ENCODE measurements around the gene TTC12. TPM values are rescaled to one million over a fixed set of nuclear protein-coding genes. Genes with fewer than 3 reads are reported as not detected.

The TTC12 gene
- total and polyA plus RNA-seq, 10 of the 15 experiments (the other 5 are each of a cell fraction or from before 2014, with no cell fraction given): 3.7 to 14.0 (median 8.1) TPM

DNA sequence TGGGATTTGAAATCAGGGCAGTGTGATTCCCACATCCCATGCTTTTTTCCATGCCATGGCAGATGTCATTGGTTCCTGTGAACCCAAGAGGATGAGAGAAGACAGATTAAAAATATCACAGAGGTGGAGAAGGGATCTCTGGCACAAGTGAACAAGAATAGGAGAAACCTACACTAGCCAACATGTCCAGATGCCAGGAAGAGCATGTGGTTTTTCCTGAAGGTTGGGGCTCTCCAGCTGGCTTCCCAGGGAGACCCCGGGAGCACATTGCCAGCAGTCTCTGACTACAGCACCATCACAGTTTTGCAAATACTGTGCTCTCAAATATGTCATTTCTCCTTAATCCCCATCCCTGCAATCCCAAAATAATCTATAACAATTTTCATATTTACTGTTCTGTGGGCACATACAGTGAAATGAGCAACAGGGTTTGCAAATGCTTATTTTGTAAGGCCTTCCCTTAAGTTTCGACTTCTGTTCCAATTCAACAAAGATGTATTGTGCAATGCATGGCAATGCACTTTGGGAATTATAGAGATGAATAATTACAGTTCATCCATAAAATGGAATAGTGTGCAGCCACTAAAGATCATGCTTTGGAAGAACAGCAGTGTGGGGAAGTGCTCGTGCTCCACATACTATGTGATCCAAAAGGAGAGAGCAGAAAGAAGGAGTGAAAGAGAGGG, 78.0 kb downstream of the TTC12 start (continued):
- TF ChIP-seq TCF3 (IDR thresholded peaks at IDR 0.05; ENCODE audit: borderline replicate concordance, insufficient read depth, low read depth, low read length): no peak
- no peak for TF ChIP-seq FOS (IDR thresholded peaks at IDR 0.05; ENCODE audit: borderline replicate concordance, extremely low read depth, insufficient read length)
- TF ChIP-seq NRF1 (conservative IDR thresholded peaks at IDR 0.05; ENCODE audit: low read depth, low read length): no peak
- no peak for TF ChIP-seq SMARCA5 (IDR thresholded peaks at IDR 0.05)
- no peak for TF ChIP-seq YBX1 (IDR thresholded peaks at IDR 0.05)
- TF ChIP-seq ZNF24 (IDR thresholded peaks at IDR 0.05): no peak
- no peak for TF ChIP-seq STAT3 (IDR thresholded peaks at IDR 0.05; ENCODE audit: low read depth, low read length)
- no peak for TF ChIP-seq ZNF384 (IDR thresholded peaks at IDR 0.05; ENCODE audit: borderline replicate concordance, low read depth, low read length)

DNA sequence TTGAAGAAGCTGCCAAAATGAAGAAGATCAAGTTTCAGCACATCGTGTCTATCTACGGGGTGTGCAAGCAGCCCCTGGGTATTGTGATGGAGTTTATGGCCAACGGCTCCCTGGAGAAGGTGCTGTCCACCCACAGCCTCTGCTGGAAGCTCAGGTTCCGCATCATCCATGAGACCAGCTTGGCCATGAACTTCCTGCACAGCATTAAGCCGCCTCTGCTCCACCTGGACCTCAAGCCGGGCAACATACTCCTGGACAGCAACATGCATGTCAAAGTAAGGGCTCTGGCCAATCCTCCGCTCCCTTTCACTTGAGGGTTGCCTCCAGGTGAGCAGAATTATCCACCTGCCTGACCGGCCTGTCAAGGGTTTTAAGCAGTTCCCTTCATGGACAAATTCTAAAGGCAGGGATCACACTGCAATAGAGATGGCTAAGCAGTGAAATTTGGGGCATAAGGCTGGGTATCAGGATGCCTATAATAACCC, 79.2 kb downstream of the TTC12 start:
- H3K4me3 ChIP-seq: no peak overlapping the region
- ChIA-PET POLR2A (no interaction called here), RAD21 (ENCODE audit: unreplicated experiment) (no interaction called here), SMC1A (ENCODE audit: uncharacterized antibody, unreplicated experiment) (no interaction called here), CTCF (no interaction called here)
- H3K79me2 ChIP-seq (ENCODE audit: control insufficient read depth, insufficient read depth, low read length): no peaks in the 10 kb centered on the region
- no peaks in the 10 kb centered on the region for H3K36me3 ChIP-seq (ENCODE audit: control insufficient read depth in 2 of 2, insufficient read depth in 2 of 2, low read length in 1 of 2)
- 34% methylated on average over 8 of the region's 8 CpGs for WGBS (ENCODE audit: insufficient coverage, insufficient replicate concordance, low lambda C conversion rate, missing lambda C conversion rate)
- no peaks in the 10 kb centered on the region for H3K4me1 ChIP-seq (ENCODE audit: control insufficient read depth, insufficient read depth, low read length)
- intact Hi-C loops (cut with micrococcal nuclease; ENCODE audit: unreplicated experiment): no loop called here
- H3K27me3 ChIP-seq (replicated peaks in 1 of 2; ENCODE audit: control insufficient read depth in 2 of 2, insufficient read depth in 2 of 2, low read length in 1 of 2): peaks cover 0 to 2% of the 10 kb centered on the region in 2 experiments; a peak in 2 of 4 replicates
- no TSS peak for BruUV-seq (replicated peaks)
- no peak overlapping the region for H3K9ac ChIP-seq (ENCODE audit: control insufficient read depth, insufficient read depth, low read length)
- ATAC-seq: no peak
- no peak for FAIRE-seq
- H3K9me3 ChIP-seq (replicated peaks; ENCODE audit: control insufficient read depth, insufficient read depth, low read length): no peaks in the 10 kb centered on the region
- in situ Hi-C loops (cut with MboI): no loop called here
- no peak for DNase-seq (ENCODE audit: low read depth, low spot score)
- H4K20me1 ChIP-seq (ENCODE audit: control insufficient read depth, insufficient read depth): no peaks in the 10 kb centered on the region
- H3K4me2 ChIP-seq (ENCODE audit: control insufficient read depth, insufficient read depth): no peak overlapping the region
- H2AFZ ChIP-seq (ENCODE audit: control insufficient read depth, low read depth, low read length): no peak overlapping the region
- no peak overlapping the region for H3K27ac ChIP-seq (ENCODE audit: control insufficient read depth, insufficient read depth)
- TF ChIP-seq ZNF384 (IDR thresholded peaks at IDR 0.05; ENCODE audit: borderline replicate concordance, low read depth, low read length) (no peak), ZNF24 (IDR thresholded peaks at IDR 0.05) (no peak), NFIC (IDR thresholded peaks at IDR 0.05; ENCODE audit: low read depth, low read length) (no peak), CTCF (IDR thresholded peaks at IDR 0.05 in 2 of 3, conservative IDR thresholded peaks at IDR 0.05 in 1 of 3; ENCODE audit: control insufficient read depth in 2 of 3, extremely low read depth in 1 of 3, insufficient read depth in 1 of 3, low read depth in 3 of 3, low read length in 3 of 3) (no peak), MEF2A (IDR thresholded peaks at IDR 0.05; ENCODE audit: insufficient read depth, low read depth, low read length) (no peak), ZBTB40 (IDR thresholded peaks at IDR 0.05; ENCODE audit: borderline replicate concordance) (no peak), NFXL1 (IDR thresholded peaks at IDR 0.05; ENCODE audit: borderline replicate concordance) (no peak)
- TF ChIP-seq, protein P1, sequence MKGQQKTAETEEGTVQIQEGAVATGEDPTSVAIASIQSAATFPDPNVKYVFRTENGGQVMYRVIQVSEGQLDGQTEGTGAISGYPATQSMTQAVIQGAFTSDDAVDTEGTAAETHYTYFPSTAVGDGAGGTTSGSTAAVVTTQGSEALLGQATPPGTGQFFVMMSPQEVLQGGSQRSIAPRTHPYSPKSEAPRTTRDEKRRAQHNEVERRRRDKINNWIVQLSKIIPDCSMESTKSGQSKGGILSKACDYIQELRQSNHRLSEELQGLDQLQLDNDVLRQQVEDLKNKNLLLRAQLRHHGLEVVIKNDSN (IDR thresholded peaks at IDR 0.05; ENCODE audit: borderline replicate concordance, extremely low read length, insufficient read depth, low read depth, low read length): no peak
- TF ChIP-seq, protein P2, sequence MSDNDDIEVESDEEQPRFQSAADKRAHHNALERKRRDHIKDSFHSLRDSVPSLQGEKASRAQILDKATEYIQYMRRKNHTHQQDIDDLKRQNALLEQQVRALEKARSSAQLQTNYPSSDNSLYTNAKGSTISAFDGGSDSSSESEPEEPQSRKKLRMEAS (IDR thresholded peaks at IDR 0.05; ENCODE audit: low read depth, low read length): no peak
